GM13976 (cell line): ENCODE results near the gene ZNF84.
A peak's percentile ranks its signal among the peaks of the same experiment; 100 is the strongest.

Experiments used
- DNase-seq: peaks from one replicate; pipeline ENCODE4 v3.0.0; 2012; ENCODE audit warnings: low spot score
- in situ Hi-C: fragments of 300-500 bp; cut with MboI; formaldehyde crosslinking; loops from one replicate; pipeline ENCODE4 v1.12.0; 2022; ENCODE audit warnings: low sequenced_read_pairs, mixed read lengths, inconsistent platforms; ENCODE audit not compliant: unreplicated experiment
- TF ChIP-seq, protein P1 (sequence below): IDR thresholded peaks from 2 replicates; pipeline ENCODE4 v1.5.1; 2012; ENCODE audit warnings: borderline replicate concordance, mild to moderate bottlenecking; ENCODE audit not compliant: insufficient read depth; ENCODE audit errors: extremely low read depth, missing control alignments, control extremely low read depth

ZNF84 gene

DNA sequence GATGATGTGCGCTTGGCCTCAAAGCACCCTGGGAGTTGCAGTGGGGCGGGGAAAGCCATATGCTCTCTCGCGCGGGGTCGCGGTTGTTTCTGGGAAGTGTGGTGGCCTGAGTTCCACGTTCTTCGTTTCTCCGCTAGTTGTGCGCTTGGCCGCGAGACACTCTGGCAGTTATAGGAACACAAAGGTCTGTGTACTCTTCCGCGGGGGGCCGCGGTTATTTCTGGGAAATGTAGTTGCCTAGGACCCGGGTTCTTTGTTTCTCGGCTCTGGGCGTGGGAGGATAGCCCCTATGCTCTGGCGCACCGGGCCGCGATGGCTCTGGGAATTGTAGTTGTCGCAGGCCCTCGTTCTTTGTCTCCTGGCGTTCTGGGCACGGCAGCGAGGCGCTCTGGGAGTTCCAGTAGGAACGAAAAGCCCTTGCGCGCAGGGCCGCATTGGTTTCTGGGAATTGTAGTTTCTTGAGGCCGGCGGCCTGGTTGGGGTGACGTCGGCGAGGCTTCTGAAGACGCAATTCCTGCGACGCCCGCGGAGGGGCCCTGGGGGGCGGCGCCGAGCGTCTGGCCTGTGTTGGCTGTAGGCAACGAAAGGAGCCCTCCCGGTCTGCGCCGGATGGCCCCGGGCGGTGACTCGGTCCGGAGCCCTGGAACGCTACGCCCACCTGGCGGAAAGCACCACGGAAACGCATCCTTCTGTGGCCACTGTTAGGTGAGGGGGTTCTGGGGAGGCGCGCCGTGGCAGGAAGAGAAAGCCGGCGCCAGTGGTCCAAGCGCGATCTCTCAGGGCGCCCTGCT is 43.3 kb downstream of the ZNF84 start, which contains the start of gene ZNF140:
ZNF140 (plus strand) TSS at position 556 of the 791 bp plus-strand sequence. CDS start 398 bp downstream, outside the sequence.
- TF ChIP-seq, protein P1, sequence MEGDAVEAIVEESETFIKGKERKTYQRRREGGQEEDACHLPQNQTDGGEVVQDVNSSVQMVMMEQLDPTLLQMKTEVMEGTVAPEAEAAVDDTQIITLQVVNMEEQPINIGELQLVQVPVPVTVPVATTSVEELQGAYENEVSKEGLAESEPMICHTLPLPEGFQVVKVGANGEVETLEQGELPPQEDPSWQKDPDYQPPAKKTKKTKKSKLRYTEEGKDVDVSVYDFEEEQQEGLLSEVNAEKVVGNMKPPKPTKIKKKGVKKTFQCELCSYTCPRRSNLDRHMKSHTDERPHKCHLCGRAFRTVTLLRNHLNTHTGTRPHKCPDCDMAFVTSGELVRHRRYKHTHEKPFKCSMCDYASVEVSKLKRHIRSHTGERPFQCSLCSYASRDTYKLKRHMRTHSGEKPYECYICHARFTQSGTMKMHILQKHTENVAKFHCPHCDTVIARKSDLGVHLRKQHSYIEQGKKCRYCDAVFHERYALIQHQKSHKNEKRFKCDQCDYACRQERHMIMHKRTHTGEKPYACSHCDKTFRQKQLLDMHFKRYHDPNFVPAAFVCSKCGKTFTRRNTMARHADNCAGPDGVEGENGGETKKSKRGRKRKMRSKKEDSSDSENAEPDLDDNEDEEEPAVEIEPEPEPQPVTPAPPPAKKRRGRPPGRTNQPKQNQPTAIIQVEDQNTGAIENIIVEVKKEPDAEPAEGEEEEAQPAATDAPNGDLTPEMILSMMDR = no peak
- DNase-seq = peak; percentile 91
- in situ Hi-C loops = no loop called here

DNA sequence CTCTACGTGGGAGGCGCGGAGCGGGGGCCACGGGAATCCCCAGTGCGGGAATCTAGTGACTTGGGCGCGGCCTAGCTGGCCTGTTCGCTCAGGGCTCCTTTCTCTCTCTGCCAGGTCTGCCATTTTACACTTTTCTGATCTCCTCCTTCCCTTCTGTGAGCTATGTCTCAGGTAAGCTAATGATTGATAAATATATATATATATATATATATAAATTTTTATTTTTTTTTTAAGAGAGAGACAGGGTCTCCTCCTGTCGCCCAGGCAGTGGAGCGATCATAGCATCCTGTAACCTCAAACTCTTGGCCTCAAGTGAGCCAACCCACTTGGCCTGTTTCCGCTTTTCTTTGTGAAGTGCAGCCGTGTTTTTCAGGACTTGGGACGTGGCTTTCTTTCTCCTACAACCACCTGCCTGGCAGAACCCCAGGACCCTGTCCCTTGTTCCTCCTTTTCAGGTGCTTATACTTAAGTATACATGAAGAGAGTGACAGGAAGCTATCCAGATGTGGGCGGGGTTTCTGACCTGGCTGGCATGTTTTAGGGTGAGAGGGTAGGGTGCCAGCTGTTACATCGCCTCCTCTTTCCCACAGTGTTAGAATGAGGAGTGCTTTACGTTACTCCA is 44.0 kb downstream of the ZNF84 start:
- DNase-seq = no peak
- in situ Hi-C loops = no loop called here
- TF ChIP-seq, protein P1 = no peak

DNA sequence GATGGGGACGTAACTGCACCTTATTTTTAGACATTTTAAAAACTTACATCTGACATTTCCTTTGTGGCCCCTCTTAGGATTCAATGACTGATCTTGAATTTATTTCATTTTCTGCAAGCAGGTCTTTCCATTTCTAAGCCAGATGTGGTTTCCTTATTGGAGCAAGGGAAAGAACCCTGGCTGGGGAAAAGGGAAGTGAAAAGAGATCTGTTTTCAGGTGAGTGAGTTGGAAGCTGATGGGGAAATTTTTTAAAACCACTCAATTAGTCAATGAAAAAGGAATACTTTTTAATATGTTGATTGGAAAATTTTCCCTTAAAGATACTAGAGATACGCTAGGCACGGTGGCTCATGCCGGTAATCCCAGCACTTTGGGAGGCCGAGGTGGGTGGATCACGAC is 46.0 kb downstream of the ZNF84 start:
- no peak for DNase-seq
- in situ Hi-C loops = no loop called here
- TF ChIP-seq, protein P1 = no peak

DNA sequence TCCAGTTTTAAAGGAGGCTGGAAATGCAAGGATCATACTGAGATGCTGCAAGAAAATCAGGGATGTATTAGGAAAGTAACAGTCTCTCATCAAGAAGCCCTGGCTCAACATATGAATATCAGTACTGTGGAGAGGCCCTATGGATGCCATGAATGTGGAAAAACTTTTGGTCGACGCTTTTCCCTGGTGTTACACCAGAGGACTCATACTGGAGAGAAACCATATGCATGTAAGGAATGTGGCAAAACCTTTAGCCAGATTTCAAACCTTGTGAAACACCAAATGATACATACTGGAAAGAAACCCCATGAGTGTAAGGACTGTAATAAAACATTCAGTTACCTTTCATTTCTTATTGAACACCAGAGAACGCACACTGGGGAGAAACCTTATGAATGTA is 68.3 kb downstream of the ZNF84 start:
- TF ChIP-seq, protein P1 = no peak
- in situ Hi-C loops = no loop called here
- DNase-seq = no peak

DNA sequence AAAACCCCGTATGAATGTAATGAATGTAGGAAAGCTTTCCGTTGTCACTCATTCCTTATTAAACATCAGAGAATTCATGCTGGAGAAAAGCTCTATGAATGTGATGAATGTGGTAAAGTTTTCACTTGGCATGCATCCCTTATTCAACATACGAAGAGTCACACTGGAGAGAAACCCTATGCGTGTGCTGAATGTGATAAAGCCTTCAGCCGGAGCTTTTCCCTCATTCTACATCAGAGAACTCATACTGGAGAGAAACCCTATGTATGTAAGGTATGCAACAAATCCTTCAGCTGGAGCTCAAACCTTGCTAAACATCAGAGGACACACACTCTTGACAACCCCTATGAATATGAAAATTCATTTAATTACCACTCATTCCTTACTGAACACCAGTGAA is 68.9 kb downstream of the ZNF84 start:
- no peak for DNase-seq
- in situ Hi-C loops = no loop called here
- TF ChIP-seq, protein P1 = no peak

DNA sequence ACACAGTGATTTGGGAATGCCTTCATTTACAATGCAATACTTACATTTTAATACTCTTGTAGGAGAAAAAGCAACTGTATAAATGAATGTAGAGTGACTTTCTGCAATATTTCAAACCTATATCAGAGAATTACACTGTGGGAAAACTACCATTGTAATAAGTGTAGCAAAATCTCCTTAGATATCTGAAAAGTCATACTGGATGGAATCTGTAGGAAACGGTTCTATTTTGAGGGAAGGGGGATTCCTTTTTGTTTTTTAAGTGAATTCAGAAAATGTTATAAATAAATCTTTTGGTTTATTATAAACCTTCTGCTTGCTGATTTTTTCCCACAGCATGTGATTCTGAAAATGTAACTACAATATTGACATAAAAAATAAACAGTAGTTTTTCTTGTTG is 69.8 kb downstream of the ZNF84 start:
- no peak for DNase-seq
- TF ChIP-seq, protein P1 = no peak
- in situ Hi-C loops = no loop called here
